HCT116 (cell line): ENCODE measurements around the gene STX5. TPM values are rescaled to one million over a fixed set of nuclear protein-coding genes. Genes with fewer than 3 reads are reported as not detected.

Experiments used
- ATAC-seq: fragments of 200-7000 bp; cut with Tn5 transposase; 2 replicates; pipeline ENCODE4 v1.9.1; 2020; ENCODE audit warnings: mild to moderate bottlenecking, moderate library complexity
- BruUV-seq: library from RNA; stranded (reverse); fragments of 400-500 nt; replicated peaks from 2 replicates; lab custom pipeline; 2021; lab: Mats Ljungman, UMichigan
- CTCF ChIA-PET: fragments of 300-600 bp; sonication (Branson Sonifier 250); formaldehyde crosslinking; loops from one replicate; lab custom pipeline; 2021; ENCODE audit warnings: antibody characterized with exemption; lab: Charles Lee
- POLR2A ChIA-PET: fragments of 300-600, 350-600 bp; sonication (Branson Sonifier 250); formaldehyde crosslinking; loops from one replicate; lab custom pipeline; 2021; ENCODE audit warnings: antibody characterized with exemption; lab: Charles Lee
- RAD21 ChIA-PET, 2 experiments: fragments of 300-600 bp; sonication (Branson Sonifier 250); formaldehyde crosslinking; loops; one replicate each; lab custom pipeline; 2023; ENCODE audit warnings: low total read pairs in 2 of 2; ENCODE audit not compliant: uncharacterized antibody in 2 of 2, unreplicated experiment in 2 of 2, low non-redundant PET in 1 of 2; lab: Charles Lee
- DNase-seq: peaks from one replicate; pipeline ENCODE4 v3.0.0-alpha.2; 2010; ENCODE audit warnings: low read depth, low spot score
- H2AFZ ChIP-seq: fragments of 200-600 bp; shearing (Covaris generic), sonication (generic); 2 replicates; pipeline ENCODE4 v1.6.1; 2017; ENCODE audit warnings: low read depth, mixed run types, mixed read lengths, antibody characterized with exemption, low read length; ENCODE audit not compliant: poor library complexity, severe bottlenecking
- H3K27ac ChIP-seq: 2 replicates; pipeline ENCODE4 v1.5.1; 2012; ENCODE audit warnings: low read depth, low read length
- H3K27me3 ChIP-seq: fragments of 200-600 bp; sonication (generic); 2 replicates; pipeline ENCODE4 v1.6.1; 2016; ENCODE audit warnings: mixed run types, low read length, mixed read lengths; ENCODE audit not compliant: insufficient read depth
- H3K36me3 ChIP-seq, 2 experiments: fragments of 200-500 bp in 1 of 2; fragments of 200-600 bp in 1 of 2; sonication (Bioruptor generic) in 1 of 2; sonication (generic) in 1 of 2; 2 replicates each; pipeline versions ENCODE4 v1.5.1 to v1.6.1; 2014 to 2016; ENCODE audit warnings: low read length in 2 of 2, inconsistent platforms in 1 of 2, mixed read lengths in 1 of 2, mixed run types in 1 of 2; ENCODE audit not compliant: insufficient read depth in 2 of 2, control insufficient read depth in 1 of 2
- H3K4me1 ChIP-seq, 2 experiments: fragments of 200-600 bp in 1 of 2; sonication (generic) in 1 of 2; 2 replicates each; pipeline versions ENCODE4 v1.5.1 to v1.6.1; 2012 to 2017; ENCODE audit warnings: low read length in 2 of 2, inconsistent platforms in 1 of 2, mild to moderate bottlenecking in 1 of 2, mixed read lengths in 1 of 2, mixed run types in 1 of 2, moderate library complexity in 1 of 2; ENCODE audit not compliant: insufficient read depth in 2 of 2, control insufficient read depth in 1 of 2
- H3K4me2 ChIP-seq: fragments of 200-600 bp; sonication (generic); 2 replicates; pipeline ENCODE4 v1.6.1; 2017; ENCODE audit warnings: mixed run types, low read length, mixed read lengths
- H3K4me3 ChIP-seq, 2 experiments: fragments of 200-600 bp in 1 of 2; sonication (generic) in 1 of 2; replicated peaks in 1 of 2; 2 replicates each; pipeline ENCODE4 v1.5.1; 2011 to 2016; ENCODE audit warnings: low read length in 2 of 2, control low read depth in 1 of 2, low read depth in 1 of 2, mild to moderate bottlenecking in 1 of 2, mixed read lengths in 1 of 2, mixed run types in 1 of 2
- H3K79me2 ChIP-seq: fragments of 200-600 bp; sonication (generic); 2 replicates; pipeline ENCODE4 v1.6.1; 2017; ENCODE audit warnings: mild to moderate bottlenecking, mixed run types, low read length, moderate library complexity, mixed read lengths; ENCODE audit not compliant: insufficient read depth
- H3K9ac ChIP-seq: fragments of 200-600 bp; sonication (generic); 2 replicates; pipeline ENCODE4 v1.6.1; 2016; ENCODE audit warnings: low read length, mixed read lengths
- H3K9me2 ChIP-seq: fragments of 200-600 bp; sonication (generic), shearing (Covaris generic); 2 replicates; pipeline ENCODE4 v1.6.1; 2017; ENCODE audit warnings: mixed run types, mild to moderate bottlenecking, moderate library complexity; ENCODE audit not compliant: insufficient read depth
- H3K9me3 ChIP-seq, 2 experiments: fragments of 200-500 bp in 1 of 2; fragments of 200-600 bp in 1 of 2; sonication (Bioruptor generic) in 1 of 2; sonication (generic) in 1 of 2; 2 replicates each; pipeline ENCODE4 v1.6.1; 2014 to 2017; ENCODE audit warnings: low read length in 2 of 2, mixed read lengths in 2 of 2, inconsistent platforms in 1 of 2, low read depth in 1 of 2, mild to moderate bottlenecking in 1 of 2, mixed run types in 1 of 2, moderate library complexity in 1 of 2; ENCODE audit not compliant: control insufficient read depth in 1 of 2, insufficient read depth in 1 of 2
- H4K20me1 ChIP-seq: fragments of 200-600 bp; sonication (generic), shearing (Covaris generic); 2 replicates; pipeline ENCODE4 v1.6.1; 2017; ENCODE audit warnings: mixed run types, mild to moderate bottlenecking, moderate library complexity; ENCODE audit not compliant: insufficient read depth
- CTCF ChIP-seq, 3 experiments: fragments of 200-600 bp in 1 of 3; sonication (generic) in 1 of 3; IDR thresholded peaks in 2 of 3; conservative IDR thresholded peaks in 1 of 3; 2 replicates each; pipeline ENCODE4 v1.5.1; 2012 to 2017; ENCODE audit warnings: low read depth in 2 of 3, low read length in 2 of 3, antibody characterized with exemption in 1 of 3, borderline replicate concordance in 1 of 3, control low read depth in 1 of 3, mild to moderate bottlenecking in 1 of 3, mixed read lengths in 1 of 3, mixed run types in 1 of 3, moderate library complexity in 1 of 3; ENCODE audit not compliant: insufficient read depth in 1 of 3
- EGR1 ChIP-seq: IDR thresholded peaks from 2 replicates; pipeline ENCODE4 v1.6.1; 2012; ENCODE audit warnings: low read depth
- ELF1 ChIP-seq: IDR thresholded peaks from 2 replicates; pipeline ENCODE4 v1.6.1; 2012; ENCODE audit warnings: low read depth, borderline replicate concordance
- EZH2 ChIP-seq: fragments of 200-600 bp; sonication (generic); IDR thresholded peaks from 2 replicates; pipeline ENCODE4 v1.6.1; 2017; ENCODE audit warnings: antibody characterized with exemption, mixed run types
- MAX ChIP-seq: IDR thresholded peaks from 2 replicates; pipeline ENCODE4 v1.6.1; 2012
- POLR2AphosphoS5 ChIP-seq: IDR thresholded peaks from 2 replicates; pipeline ENCODE4 v1.6.1; 2011; ENCODE audit warnings: mild to moderate bottlenecking, low read depth, low read length, moderate library complexity
- RAD21 ChIP-seq: IDR thresholded peaks from 2 replicates; pipeline ENCODE4 v1.6.1; 2012; ENCODE audit warnings: low read depth, mild to moderate bottlenecking
- SIN3A ChIP-seq: IDR thresholded peaks from 2 replicates; pipeline ENCODE4 v1.6.1; 2012; ENCODE audit warnings: low read depth
- SRF ChIP-seq: IDR thresholded peaks from 2 replicates; pipeline ENCODE4 v1.6.1; 2012; ENCODE audit warnings: low read depth
- intact Hi-C: fragments of 100-400 bp; cut with micrococcal nuclease; formaldehyde crosslinking; loops from 2 replicates; pipeline ENCODE4 v1.10.0; 2022
- microRNA-seq: library from miRNA; unstranded; fragments of <30 nt; microRNA quantifications from one replicate; pipeline ENCODE4, GENCODE V29; 2016; ENCODE audit warnings: borderline number of aligned reads
- total RNA-seq: library from RNA; stranded (reverse); gene quantifications from one replicate; pipeline ENCODE4 v1.2.1, GENCODE V29; 2021; ENCODE audit not compliant: unreplicated experiment
- TF ChIP-seq, protein P1 (sequence below): IDR thresholded peaks from 2 replicates; pipeline ENCODE4 v1.6.1; 2011; ENCODE audit warnings: mild to moderate bottlenecking, low read length, moderate library complexity; ENCODE audit not compliant: insufficient replicate concordance; ENCODE audit errors: extremely low read depth

The STX5 gene
- total RNA-seq, 1 experiment from 2014 or later: 29.5 TPM

- ATAC-seq (no peak), DNase-seq (no peak)
- ChIA-PET CTCF (interaction anchor here (1.4 kb wide), 1 partner anchor 28 kb away, joined by 4 read pairs; no protein-coding TSS in a partner anchor), POLR2A (no interaction called here), RAD21 (no interaction called here)
- TF ChIP-seq ELF1 (no peak), MAX (no peak), CTCF (IDR thresholded peaks at IDR 0.05 in 2 of 3, conservative IDR thresholded peaks at IDR 0.05 in 1 of 3; ENCODE audit: borderline replicate concordance in 1 of 3, insufficient read depth in 1 of 3, low read depth in 2 of 3, low read length in 2 of 3) (no peak), SIN3A (no peak), SRF (no peak), POLR2AphosphoS5 (no peak), RAD21 (no peak), EGR1 (no peak), EZH2 (no peak)
- TF ChIP-seq, protein P1, sequence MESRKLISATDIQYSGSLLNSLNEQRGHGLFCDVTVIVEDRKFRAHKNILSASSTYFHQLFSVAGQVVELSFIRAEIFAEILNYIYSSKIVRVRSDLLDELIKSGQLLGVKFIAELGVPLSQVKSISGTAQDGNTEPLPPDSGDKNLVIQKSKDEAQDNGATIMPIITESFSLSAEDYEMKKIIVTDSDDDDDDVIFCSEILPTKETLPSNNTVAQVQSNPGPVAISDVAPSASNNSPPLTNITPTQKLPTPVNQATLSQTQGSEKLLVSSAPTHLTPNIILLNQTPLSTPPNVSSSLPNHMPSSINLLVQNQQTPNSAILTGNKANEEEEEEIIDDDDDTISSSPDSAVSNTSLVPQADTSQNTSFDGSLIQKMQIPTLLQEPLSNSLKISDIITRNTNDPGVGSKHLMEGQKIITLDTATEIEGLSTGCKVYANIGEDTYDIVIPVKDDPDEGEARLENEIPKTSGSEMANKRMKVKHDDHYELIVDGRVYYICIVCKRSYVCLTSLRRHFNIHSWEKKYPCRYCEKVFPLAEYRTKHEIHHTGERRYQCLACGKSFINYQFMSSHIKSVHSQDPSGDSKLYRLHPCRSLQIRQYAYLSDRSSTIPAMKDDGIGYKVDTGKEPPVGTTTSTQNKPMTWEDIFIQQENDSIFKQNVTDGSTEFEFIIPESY: no peak
- intact Hi-C loops: no loop called here
- H3K36me3 ChIP-seq: peaks cover 0 to 4% of the 10 kb centered on the region in 2 experiments; a peak in 1 of 4 replicates
- H3K9me3 ChIP-seq: no peaks in the 10 kb centered on the region
- H3K4me1 ChIP-seq: peaks cover 14 to 31% of the 10 kb centered on the region in 2 experiments
- H2AFZ ChIP-seq: no peak overlapping the region
- no TSS peak for BruUV-seq
- H4K20me1 ChIP-seq: no peaks in the 10 kb centered on the region
- H3K9me2 ChIP-seq: no peaks in the 10 kb centered on the region
- H3K9ac ChIP-seq: no peak overlapping the region
- no peak overlapping the region for H3K27ac ChIP-seq
- no peak overlapping the region for H3K4me2 ChIP-seq
- H3K4me3 ChIP-seq: no peak overlapping the region
- peaks cover 15% of the 10 kb centered on the region for H3K79me2 ChIP-seq
- no peaks in the 10 kb centered on the region for H3K27me3 ChIP-seq
Measured at GRCh38 chr11:62757846-62758788, 73.7 kb downstream of the STX5 start.

Small RNAs within 50 kb of the gene (microRNA-seq; reads per million reads assigned to microRNA genes)
- gene MIR6514 (1.2 reads per million), gene MIR6748 (not detected)

Other genes with a start within 250 kb of the STX5 start
- gene TUT1, start 240.5 kb downstream of the STX5 start, total RNA-seq: 49.0 TPM
- 98.9 TPM for gene MTA2, start 230.2 kb downstream of the STX5 start, total RNA-seq
- 124 TPM for gene EML3, start 219.3 kb downstream of the STX5 start, total RNA-seq
- 2.7 TPM for gene ROM1, start 218.8 kb downstream of the STX5 start, total RNA-seq
- gene B3GAT3, start 210.1 kb downstream of the STX5 start, total RNA-seq: 51.2 TPM
- gene GANAB, start 185.4 kb downstream of the STX5 start, total RNA-seq: 410 TPM
- gene INTS5, start 178.7 kb downstream of the STX5 start, total RNA-seq: 29.1 TPM
- 121 TPM for gene C11orf98, start 166.8 kb downstream of the STX5 start, total RNA-seq
- 63.5 TPM for gene CSKMT, start 166.7 kb downstream of the STX5 start, total RNA-seq
- 17.9 TPM for gene UQCC3, start 160.4 kb downstream of the STX5 start, total RNA-seq
- 14.7 TPM for gene LBHD1, start 159.8 kb downstream of the STX5 start, total RNA-seq
- gene UBXN1, start 153.0 kb downstream of the STX5 start, total RNA-seq: 94.2 TPM
- 0.71 TPM for gene LRRN4CL, start 142.5 kb downstream of the STX5 start, total RNA-seq
- 62.0 TPM for gene BSCL2, start 124.6 kb downstream of the STX5 start, total RNA-seq
- not detected for gene GNG3, start 124.4 kb downstream of the STX5 start, total RNA-seq
- 45.8 TPM for gene HNRNPUL2, start 104.6 kb downstream of the STX5 start, total RNA-seq
- 33.3 TPM for gene TTC9C, start 103.6 kb downstream of the STX5 start, total RNA-seq
- 11.3 TPM for gene ZBTB3, start 77.9 kb downstream of the STX5 start, total RNA-seq
- 109 TPM for gene POLR2G, start 70.5 kb downstream of the STX5 start, total RNA-seq
- 24.2 TPM for gene TAF6L, start 60.7 kb downstream of the STX5 start, total RNA-seq
- gene TMEM179B, start 44.6 kb downstream of the STX5 start, total RNA-seq: 51.6 TPM
- 18.4 TPM for gene TMEM223, start 40.0 kb downstream of the STX5 start, total RNA-seq
- 55.5 TPM for gene NXF1, start 26.6 kb downstream of the STX5 start, total RNA-seq
- not detected for gene TEX54, start 790 bp upstream of the STX5 start, total RNA-seq
- gene WDR74, start 7.5 kb upstream of the STX5 start, total RNA-seq: 111 TPM
- gene SLC3A2, start 48.8 kb upstream of the STX5 start, total RNA-seq: 418 TPM
- gene CHRM1, start 89.3 kb upstream of the STX5 start, total RNA-seq: 0.10 TPM
- not detected for gene SLC22A6, start 152.9 kb upstream of the STX5 start, total RNA-seq
- gene SLC22A8, start 183.8 kb upstream of the STX5 start, total RNA-seq: not detected